ENCODE results near the gene HEPACAM. TPM values are rescaled to one million over a fixed set of nuclear protein-coding genes. Genes with fewer than 3 reads are reported as not detected.

Gene HEPACAM
- total RNA-seq, 2 donors from 2014 or later = 0.08 to 0.12 TPM

DNA sequence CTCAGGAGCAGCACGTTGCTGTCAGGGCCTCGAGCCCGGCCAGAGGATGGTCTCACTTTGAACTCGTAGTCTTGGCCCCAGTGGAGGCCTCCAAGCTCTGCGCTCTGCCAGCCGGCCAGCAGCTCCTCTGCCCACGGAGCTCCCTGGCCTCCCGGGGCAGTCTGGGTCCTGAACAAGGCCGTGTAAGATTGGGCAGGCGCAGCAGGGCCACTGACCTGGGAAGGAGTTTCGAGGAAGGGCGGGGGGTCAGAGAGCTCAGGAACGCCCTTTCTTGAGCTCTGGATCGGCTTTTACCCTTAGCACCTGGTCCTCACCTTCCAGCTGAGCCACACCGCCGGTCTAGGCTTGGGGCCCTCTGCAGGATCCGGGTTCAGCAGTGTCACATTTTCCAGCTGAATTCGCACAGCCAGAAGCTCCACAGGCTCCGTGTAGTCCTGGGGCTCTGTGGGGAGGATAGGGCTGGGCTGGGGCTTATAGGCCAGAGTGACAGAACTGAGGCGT is 40.3 kb downstream of the HEPACAM start:
- Histone ChIP-seq H3K9me3 (no peaks in the 10 kb centered on the region), H3K4me1 (no peaks in the 10 kb centered on the region), H3K27ac (no peak overlapping the region), H3K9ac (ENCODE audit: low read depth in 2 of 2, low read length in 2 of 2) (no peak overlapping the region), H3K36me3 (no peaks in the 10 kb centered on the region), H3K4me3 (no peak overlapping the region), H3K27me3 (no peaks in the 10 kb centered on the region)
- no peak for DNase-seq
- TF ChIP-seq, protein P1, sequence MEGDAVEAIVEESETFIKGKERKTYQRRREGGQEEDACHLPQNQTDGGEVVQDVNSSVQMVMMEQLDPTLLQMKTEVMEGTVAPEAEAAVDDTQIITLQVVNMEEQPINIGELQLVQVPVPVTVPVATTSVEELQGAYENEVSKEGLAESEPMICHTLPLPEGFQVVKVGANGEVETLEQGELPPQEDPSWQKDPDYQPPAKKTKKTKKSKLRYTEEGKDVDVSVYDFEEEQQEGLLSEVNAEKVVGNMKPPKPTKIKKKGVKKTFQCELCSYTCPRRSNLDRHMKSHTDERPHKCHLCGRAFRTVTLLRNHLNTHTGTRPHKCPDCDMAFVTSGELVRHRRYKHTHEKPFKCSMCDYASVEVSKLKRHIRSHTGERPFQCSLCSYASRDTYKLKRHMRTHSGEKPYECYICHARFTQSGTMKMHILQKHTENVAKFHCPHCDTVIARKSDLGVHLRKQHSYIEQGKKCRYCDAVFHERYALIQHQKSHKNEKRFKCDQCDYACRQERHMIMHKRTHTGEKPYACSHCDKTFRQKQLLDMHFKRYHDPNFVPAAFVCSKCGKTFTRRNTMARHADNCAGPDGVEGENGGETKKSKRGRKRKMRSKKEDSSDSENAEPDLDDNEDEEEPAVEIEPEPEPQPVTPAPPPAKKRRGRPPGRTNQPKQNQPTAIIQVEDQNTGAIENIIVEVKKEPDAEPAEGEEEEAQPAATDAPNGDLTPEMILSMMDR (IDR thresholded peaks at IDR 0.05) = no peak
- intact Hi-C loops (cut with DNase I) = no loop called here

GRCh38 chr11:124894606-124895430 is 41.0 kb downstream of the HEPACAM start:
- no peak overlapping the region for H3K27ac ChIP-seq
- intact Hi-C loops (cut with DNase I) = no loop called here
- no peak overlapping the region for H3K9ac ChIP-seq (ENCODE audit: low read depth in 2 of 2, low read length in 2 of 2)

GRCh38 chr11:124893781-124894401 is 42.0 kb downstream of the HEPACAM start:
- Histone ChIP-seq H3K9ac (ENCODE audit: low read depth in 2 of 2, low read length in 2 of 2) (no peak overlapping the region), H3K4me1 (no peaks in the 10 kb centered on the region), H3K36me3 (no peaks in the 10 kb centered on the region), H3K9me3 (no peaks in the 10 kb centered on the region), H3K27ac (no peak overlapping the region), H3K27me3 (no peaks in the 10 kb centered on the region), H3K4me3 (no peak overlapping the region)
- intact Hi-C loops (cut with DNase I) = no loop called here
- TF ChIP-seq, protein P1 (IDR thresholded peaks at IDR 0.05) = no peak
- no peak for DNase-seq

More at GRCh38 chr11:124894606-124895430, 41.0 kb downstream of the HEPACAM start:
- H3K4me1 ChIP-seq = no peaks in the 10 kb centered on the region
- H3K4me3 ChIP-seq = no peak overlapping the region
- H3K27me3 ChIP-seq = no peaks in the 10 kb centered on the region
- no peaks in the 10 kb centered on the region for H3K36me3 ChIP-seq
- TF ChIP-seq, protein P1 (IDR thresholded peaks at IDR 0.05) = no peak
- DNase-seq = no peak
- no peaks in the 10 kb centered on the region for H3K9me3 ChIP-seq

- H3K27ac ChIP-seq = no peak overlapping the region
- intact Hi-C loops (cut with DNase I) = no loop called here
- H3K4me3 ChIP-seq = no peak overlapping the region
- no peaks in the 10 kb centered on the region for H3K4me1 ChIP-seq
- no peak overlapping the region for H3K9ac ChIP-seq (ENCODE audit: low read depth in 2 of 2, low read length in 2 of 2)
- H3K27me3 ChIP-seq = no peaks in the 10 kb centered on the region
- no peaks in the 10 kb centered on the region for H3K9me3 ChIP-seq
- no peaks in the 10 kb centered on the region for H3K36me3 ChIP-seq
- TF ChIP-seq, protein P1 (IDR thresholded peaks at IDR 0.05) = no peak
- no peak for DNase-seq
These were observed 42.9 kb downstream of the HEPACAM start for GRCh38 chr11:124892750-124893454.

DNA sequence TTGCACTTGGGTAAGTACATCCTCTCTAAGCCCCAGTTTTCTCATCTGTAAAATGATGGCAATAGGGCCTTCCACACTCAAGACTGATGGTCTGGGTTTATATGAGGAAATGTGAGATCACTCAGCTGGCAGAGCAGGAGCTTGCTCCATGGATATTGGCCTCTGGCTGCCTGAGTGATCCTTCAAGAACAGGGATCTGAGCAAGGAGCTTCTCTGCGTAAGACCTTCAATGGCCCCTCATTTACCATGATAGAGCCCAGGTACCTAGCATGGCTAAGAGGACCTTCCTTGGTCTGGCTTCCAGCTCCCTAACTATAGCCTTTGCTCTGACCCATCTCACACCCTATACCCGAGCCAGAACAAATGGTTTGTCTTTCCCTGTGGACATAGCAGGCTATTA is 43.7 kb downstream of the HEPACAM start:
- intact Hi-C loops (cut with DNase I) = no loop called here
- TF ChIP-seq, protein P1 (IDR thresholded peaks at IDR 0.05) = no peak
- peak; percentile 7 for DNase-seq
- no peak overlapping the region for H3K27ac ChIP-seq
- no peak overlapping the region for H3K4me3 ChIP-seq
- no peaks in the 10 kb centered on the region for H3K9me3 ChIP-seq
- no peaks in the 10 kb centered on the region for H3K4me1 ChIP-seq
- no peaks in the 10 kb centered on the region for H3K27me3 ChIP-seq
- no peaks in the 10 kb centered on the region for H3K36me3 ChIP-seq
- H3K9ac ChIP-seq (ENCODE audit: low read depth in 2 of 2, low read length in 2 of 2) = no peak overlapping the region
